HCT116 (cell line): ENCODE results near the gene ARFGAP1. TPM values are rescaled to one million over a fixed set of nuclear protein-coding genes. Genes with fewer than 3 reads are reported as not detected.

Source experiments
- ATAC-seq: fragments of 200-7000 bp; cut with Tn5 transposase; 2 replicates; pipeline ENCODE4 v1.9.1; 2020; ENCODE audit warnings: mild to moderate bottlenecking, moderate library complexity
- BruUV-seq: library from RNA; stranded (reverse); fragments of 400-500 nt; replicated peaks from 2 replicates; lab custom pipeline; 2021; lab: Mats Ljungman, UMichigan
- CTCF ChIA-PET: fragments of 300-600 bp; sonication (Branson Sonifier 250); formaldehyde crosslinking; loops from one replicate; lab custom pipeline; 2021; ENCODE audit warnings: antibody characterized with exemption; lab: Charles Lee
- POLR2A ChIA-PET: fragments of 300-600, 350-600 bp; sonication (Branson Sonifier 250); formaldehyde crosslinking; loops from one replicate; lab custom pipeline; 2021; ENCODE audit warnings: antibody characterized with exemption; lab: Charles Lee
- RAD21 ChIA-PET, 2 experiments: fragments of 300-600 bp; sonication (Branson Sonifier 250); formaldehyde crosslinking; loops; one replicate each; lab custom pipeline; 2023; ENCODE audit warnings: low total read pairs in 2 of 2; ENCODE audit not compliant: uncharacterized antibody in 2 of 2, unreplicated experiment in 2 of 2, low non-redundant PET in 1 of 2; lab: Charles Lee
- DNase-seq: peaks from one replicate; pipeline ENCODE4 v3.0.0-alpha.2; 2010; ENCODE audit warnings: low read depth, low spot score
- H2AFZ ChIP-seq: fragments of 200-600 bp; shearing (Covaris generic), sonication (generic); 2 replicates; pipeline ENCODE4 v1.6.1; 2017; ENCODE audit warnings: low read depth, mixed run types, mixed read lengths, antibody characterized with exemption, low read length; ENCODE audit not compliant: poor library complexity, severe bottlenecking
- H3K27ac ChIP-seq: 2 replicates; pipeline ENCODE4 v1.5.1; 2012; ENCODE audit warnings: low read depth, low read length
- H3K27me3 ChIP-seq: fragments of 200-600 bp; sonication (generic); 2 replicates; pipeline ENCODE4 v1.6.1; 2016; ENCODE audit warnings: mixed run types, low read length, mixed read lengths; ENCODE audit not compliant: insufficient read depth
- H3K36me3 ChIP-seq, 2 experiments: fragments of 200-500 bp in 1 of 2; fragments of 200-600 bp in 1 of 2; sonication (Bioruptor generic) in 1 of 2; sonication (generic) in 1 of 2; 2 replicates each; pipeline versions ENCODE4 v1.5.1 to v1.6.1; 2014 to 2016; ENCODE audit warnings: low read length in 2 of 2, inconsistent platforms in 1 of 2, mixed read lengths in 1 of 2, mixed run types in 1 of 2; ENCODE audit not compliant: insufficient read depth in 2 of 2, control insufficient read depth in 1 of 2
- H3K4me1 ChIP-seq, 2 experiments: fragments of 200-600 bp in 1 of 2; sonication (generic) in 1 of 2; 2 replicates each; pipeline versions ENCODE4 v1.5.1 to v1.6.1; 2012 to 2017; ENCODE audit warnings: low read length in 2 of 2, inconsistent platforms in 1 of 2, mild to moderate bottlenecking in 1 of 2, mixed read lengths in 1 of 2, mixed run types in 1 of 2, moderate library complexity in 1 of 2; ENCODE audit not compliant: insufficient read depth in 2 of 2, control insufficient read depth in 1 of 2
- H3K4me2 ChIP-seq: fragments of 200-600 bp; sonication (generic); 2 replicates; pipeline ENCODE4 v1.6.1; 2017; ENCODE audit warnings: mixed run types, low read length, mixed read lengths
- H3K4me3 ChIP-seq, 2 experiments: fragments of 200-600 bp in 1 of 2; sonication (generic) in 1 of 2; replicated peaks in 1 of 2; 2 replicates each; pipeline ENCODE4 v1.5.1; 2011 to 2016; ENCODE audit warnings: low read length in 2 of 2, control low read depth in 1 of 2, low read depth in 1 of 2, mild to moderate bottlenecking in 1 of 2, mixed read lengths in 1 of 2, mixed run types in 1 of 2
- H3K79me2 ChIP-seq: fragments of 200-600 bp; sonication (generic); 2 replicates; pipeline ENCODE4 v1.6.1; 2017; ENCODE audit warnings: mild to moderate bottlenecking, mixed run types, low read length, moderate library complexity, mixed read lengths; ENCODE audit not compliant: insufficient read depth
- H3K9ac ChIP-seq: fragments of 200-600 bp; sonication (generic); 2 replicates; pipeline ENCODE4 v1.6.1; 2016; ENCODE audit warnings: low read length, mixed read lengths
- H3K9me2 ChIP-seq: fragments of 200-600 bp; sonication (generic), shearing (Covaris generic); 2 replicates; pipeline ENCODE4 v1.6.1; 2017; ENCODE audit warnings: mixed run types, mild to moderate bottlenecking, moderate library complexity; ENCODE audit not compliant: insufficient read depth
- H3K9me3 ChIP-seq, 2 experiments: fragments of 200-500 bp in 1 of 2; fragments of 200-600 bp in 1 of 2; sonication (Bioruptor generic) in 1 of 2; sonication (generic) in 1 of 2; 2 replicates each; pipeline ENCODE4 v1.6.1; 2014 to 2017; ENCODE audit warnings: low read length in 2 of 2, mixed read lengths in 2 of 2, inconsistent platforms in 1 of 2, low read depth in 1 of 2, mild to moderate bottlenecking in 1 of 2, mixed run types in 1 of 2, moderate library complexity in 1 of 2; ENCODE audit not compliant: control insufficient read depth in 1 of 2, insufficient read depth in 1 of 2
- H4K20me1 ChIP-seq: fragments of 200-600 bp; sonication (generic), shearing (Covaris generic); 2 replicates; pipeline ENCODE4 v1.6.1; 2017; ENCODE audit warnings: mixed run types, mild to moderate bottlenecking, moderate library complexity; ENCODE audit not compliant: insufficient read depth
- CBX3 ChIP-seq: IDR thresholded peaks from 2 replicates; pipeline ENCODE4 v1.6.1; 2012; ENCODE audit warnings: low read depth
- CEBPB ChIP-seq: IDR thresholded peaks from 2 replicates; pipeline ENCODE4 v1.6.1; 2012; ENCODE audit warnings: low read depth
- CTCF ChIP-seq, 3 experiments: fragments of 200-600 bp in 1 of 3; sonication (generic) in 1 of 3; IDR thresholded peaks in 2 of 3; conservative IDR thresholded peaks in 1 of 3; 2 replicates each; pipeline ENCODE4 v1.5.1; 2012 to 2017; ENCODE audit warnings: low read depth in 2 of 3, low read length in 2 of 3, antibody characterized with exemption in 1 of 3, borderline replicate concordance in 1 of 3, control low read depth in 1 of 3, mild to moderate bottlenecking in 1 of 3, mixed read lengths in 1 of 3, mixed run types in 1 of 3, moderate library complexity in 1 of 3; ENCODE audit not compliant: insufficient read depth in 1 of 3
- ELF1 ChIP-seq: IDR thresholded peaks from 2 replicates; pipeline ENCODE4 v1.6.1; 2012; ENCODE audit warnings: low read depth, borderline replicate concordance
- FOSL1 ChIP-seq: IDR thresholded peaks from 2 replicates; pipeline ENCODE4 v1.6.1; 2012; ENCODE audit warnings: low read depth
- JUND ChIP-seq: IDR thresholded peaks from 2 replicates; pipeline ENCODE4 v1.6.1; 2012
- POLR2A ChIP-seq: IDR thresholded peaks from 2 replicates; pipeline ENCODE4 v1.7.0; 2011; ENCODE audit warnings: borderline replicate concordance; ENCODE audit not compliant: insufficient read depth, insufficient read length; ENCODE audit errors: extremely low read depth
- POLR2AphosphoS5 ChIP-seq: IDR thresholded peaks from 2 replicates; pipeline ENCODE4 v1.6.1; 2011; ENCODE audit warnings: mild to moderate bottlenecking, low read depth, low read length, moderate library complexity
- RAD21 ChIP-seq: IDR thresholded peaks from 2 replicates; pipeline ENCODE4 v1.6.1; 2012; ENCODE audit warnings: low read depth, mild to moderate bottlenecking
- SIN3A ChIP-seq: IDR thresholded peaks from 2 replicates; pipeline ENCODE4 v1.6.1; 2012; ENCODE audit warnings: low read depth
- SP1 ChIP-seq: IDR thresholded peaks from 2 replicates; pipeline ENCODE4 v1.6.1; 2012; ENCODE audit warnings: low read depth
- SRF ChIP-seq: IDR thresholded peaks from 2 replicates; pipeline ENCODE4 v1.6.1; 2012; ENCODE audit warnings: low read depth
- YY1 ChIP-seq: IDR thresholded peaks from 2 replicates; pipeline ENCODE4 v1.6.1; 2011; ENCODE audit warnings: low read length, low read depth, moderate library complexity, mild to moderate bottlenecking; ENCODE audit not compliant: insufficient replicate concordance; ENCODE audit errors: extremely low read depth
- ZBTB33 ChIP-seq: IDR thresholded peaks from 2 replicates; pipeline ENCODE4 v1.6.1; 2011; ENCODE audit warnings: mild to moderate bottlenecking, low read length, moderate library complexity; ENCODE audit not compliant: insufficient replicate concordance; ENCODE audit errors: extremely low read depth
- ZFX ChIP-seq: fragments of 450-650 bp; IDR thresholded peaks from 2 replicates; pipeline ENCODE4 v1.6.1; 2017
- intact Hi-C: fragments of 100-400 bp; cut with micrococcal nuclease; formaldehyde crosslinking; loops from 2 replicates; pipeline ENCODE4 v1.10.0; 2022
- total RNA-seq: library from RNA; stranded (reverse); gene quantifications from one replicate; pipeline ENCODE4 v1.2.1, GENCODE V29; 2021; ENCODE audit not compliant: unreplicated experiment
- TF ChIP-seq, protein P1 (sequence below): IDR thresholded peaks from 2 replicates; pipeline ENCODE4 v1.6.1; 2012
- TF ChIP-seq, protein P2 (sequence below): IDR thresholded peaks from 2 replicates; pipeline ENCODE4 v1.6.1; 2012

Gene ARFGAP1
- total RNA-seq, 1 experiment from 2014 or later = 94.4 TPM

DNA sequence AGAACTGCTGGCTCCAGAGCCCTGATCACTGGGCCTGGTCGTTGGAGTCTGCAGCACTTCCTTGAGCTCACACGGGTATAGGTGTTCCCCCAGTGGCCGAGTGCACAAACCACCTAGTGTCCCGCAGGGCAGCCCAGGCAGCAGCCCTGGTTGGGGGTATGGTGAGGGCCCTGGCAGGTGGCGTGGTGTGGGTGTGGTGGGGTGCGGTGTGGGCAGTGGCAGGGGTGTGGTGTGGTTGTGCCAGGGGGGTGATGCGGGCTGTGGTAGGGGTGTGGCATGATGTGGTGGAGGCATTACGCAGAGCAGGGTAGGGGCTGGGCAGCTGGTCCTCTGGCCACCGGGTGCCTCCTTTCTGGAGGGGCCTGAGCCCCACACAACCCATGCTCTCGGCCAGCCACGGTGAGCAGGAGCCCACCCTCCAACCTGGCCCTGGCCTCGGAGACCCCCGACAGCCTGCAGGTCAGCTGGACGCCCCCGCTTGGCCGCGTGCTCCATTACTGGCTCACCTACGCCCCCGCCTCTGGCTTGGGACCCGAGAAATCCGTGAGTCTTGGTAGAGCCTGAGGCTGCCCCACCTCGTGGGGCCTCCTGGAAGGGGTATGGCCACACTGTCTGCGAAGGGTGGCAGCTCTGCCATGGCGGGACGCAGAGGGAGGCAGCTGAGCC lies 40.9 kb downstream of the ARFGAP1 start:
- no peak for ATAC-seq
- ChIA-PET POLR2A (no interaction called here), CTCF (no interaction called here), RAD21 (no interaction called here)
- Histone ChIP-seq H3K9ac (no peak overlapping the region), H4K20me1 (no peaks in the 10 kb centered on the region), H3K4me3 (no peak overlapping the region), H3K9me2 (no peaks in the 10 kb centered on the region), H3K4me2 (no peak overlapping the region), H3K79me2 (no peaks in the 10 kb centered on the region), H3K4me1 (no peaks in the 10 kb centered on the region), H3K27ac (no peak overlapping the region; the same call in 1 of the 2 replicates), H3K9me3 (no peaks in the 10 kb centered on the region), H3K36me3 (no peaks in the 10 kb centered on the region), H2AFZ (no peak overlapping the region), H3K27me3 (no peaks in the 10 kb centered on the region)
- intact Hi-C loops = no loop called here
- no peak for DNase-seq
- no peak for TF ChIP-seq FOSL1
- TF ChIP-seq SIN3A = no peak
- no peak for TF ChIP-seq SRF
- no peak for TF ChIP-seq ZFX
- TF ChIP-seq YY1 = no peak
- TF ChIP-seq POLR2AphosphoS5 = no peak
- no TSS peak for BruUV-seq

- no peaks in the 10 kb centered on the region for H3K9me2 ChIP-seq
- ChIA-PET POLR2A (no interaction called here), CTCF (no interaction called here), RAD21 (no interaction called here)
- no TSS peak for BruUV-seq
- H3K9ac ChIP-seq = no peak overlapping the region
- H3K4me3 ChIP-seq = no peak overlapping the region
- DNase-seq (no peak), ATAC-seq (no peak)
- H3K9me3 ChIP-seq = no peaks in the 10 kb centered on the region
- no peaks in the 10 kb centered on the region for H4K20me1 ChIP-seq
- H3K4me2 ChIP-seq = no peak overlapping the region
- H3K27me3 ChIP-seq = no peaks in the 10 kb centered on the region
- no peak overlapping the region for H2AFZ ChIP-seq
- H3K4me1 ChIP-seq = no peaks in the 10 kb centered on the region
- intact Hi-C loops = no loop called here
- no peaks in the 10 kb centered on the region for H3K36me3 ChIP-seq
- H3K27ac ChIP-seq = no peak overlapping the region
- TF ChIP-seq FOSL1 (no peak), ZFX (no peak), ZBTB33 (no peak), YY1 (no peak), SIN3A (no peak), CBX3 (no peak), CEBPB (no peak), JUND (no peak), ELF1 (no peak), CTCF (IDR thresholded peaks at IDR 0.05 in 2 of 3, conservative IDR thresholded peaks at IDR 0.05 in 1 of 3; ENCODE audit: borderline replicate concordance in 1 of 3, insufficient read depth in 1 of 3, low read depth in 2 of 3, low read length in 2 of 3) (no peak), RAD21 (no peak), SP1 (no peak), POLR2A (no peak)
- TF ChIP-seq, protein P1, sequence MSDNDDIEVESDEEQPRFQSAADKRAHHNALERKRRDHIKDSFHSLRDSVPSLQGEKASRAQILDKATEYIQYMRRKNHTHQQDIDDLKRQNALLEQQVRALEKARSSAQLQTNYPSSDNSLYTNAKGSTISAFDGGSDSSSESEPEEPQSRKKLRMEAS = no peak
- TF ChIP-seq, protein P2, sequence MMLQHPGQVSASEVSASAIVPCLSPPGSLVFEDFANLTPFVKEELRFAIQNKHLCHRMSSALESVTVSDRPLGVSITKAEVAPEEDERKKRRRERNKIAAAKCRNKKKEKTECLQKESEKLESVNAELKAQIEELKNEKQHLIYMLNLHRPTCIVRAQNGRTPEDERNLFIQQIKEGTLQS = no peak
- no peaks in the 10 kb centered on the region for H3K79me2 ChIP-seq
These were observed 41.4 kb downstream of the ARFGAP1 start for GRCh38 chr20:63314015-63314471.
